RWPE2 (cell line): Measurements from ENCODE around the gene MRPS10.

Experiments used
- ATAC-seq: fragments of 200-7000 bp; cut with Tn5 transposase; 3 replicates; pipeline ENCODE4 v1.9.1; 2021; ENCODE audit warnings: low read depth
- DNase-seq: peaks from one replicate; pipeline ENCODE4 v3.0.0-alpha.2; 2020; ENCODE audit warnings: low spot score
- H3K27ac ChIP-seq: fragments of 450-650 bp; 2 replicates; pipeline ENCODE4 v1.5.1; 2017; ENCODE audit warnings: mild to moderate bottlenecking; ENCODE audit not compliant: poor library complexity, severe bottlenecking
- H3K27me3 ChIP-seq: fragments of 250-450 bp; sonication (Bioruptor Pico); 2 replicates; pipeline ENCODE4 v1.5.1; 2021; ENCODE audit warnings: mild to moderate bottlenecking, moderate library complexity; ENCODE audit not compliant: insufficient read depth, poor library complexity, severe bottlenecking
- H3K36me3 ChIP-seq: fragments of 250-450 bp; sonication (Bioruptor Pico); 2 replicates; pipeline ENCODE4 v1.5.1; 2020; ENCODE audit warnings: low read depth, mild to moderate bottlenecking, moderate library complexity
- H3K4me1 ChIP-seq: fragments of 250-450 bp; sonication (Bioruptor Pico); 2 replicates; pipeline ENCODE4 v1.5.1; 2021; ENCODE audit warnings: mild to moderate bottlenecking, moderate library complexity; ENCODE audit not compliant: insufficient read depth, poor library complexity, severe bottlenecking
- H3K4me3 ChIP-seq: fragments of 250-450 bp; sonication (Bioruptor Pico); 2 replicates; pipeline ENCODE4 v1.5.1; 2021; ENCODE audit warnings: mild to moderate bottlenecking, moderate library complexity; ENCODE audit not compliant: severe bottlenecking
- H3K9me3 ChIP-seq: fragments of 250-450 bp; sonication (Bioruptor Pico); 2 replicates; pipeline ENCODE4 v1.5.1; 2021; ENCODE audit warnings: mild to moderate bottlenecking, moderate library complexity; ENCODE audit not compliant: severe bottlenecking
- CTCF ChIP-seq: fragments of 450-650 bp; IDR thresholded peaks from one replicate; pipeline ENCODE4 v1.5.1; 2017; ENCODE audit warnings: mild to moderate bottlenecking, moderate library complexity; ENCODE audit not compliant: poor library complexity, severe bottlenecking

The MRPS10 gene

GRCh38 chr6:42259286-42259685 is 41.6 kb upstream of the MRPS10 start:
- no peak for ATAC-seq
- no peak for TF ChIP-seq CTCF
- no peak overlapping the region for H3K4me3 ChIP-seq
- H3K36me3 ChIP-seq, result peaks cover 57% of the 10 kb centered on the region
- no peak overlapping the region for H3K27ac ChIP-seq
- H3K27me3 ChIP-seq, result no peaks in the 10 kb centered on the region
- H3K4me1 ChIP-seq, result no peaks in the 10 kb centered on the region
- no peak for DNase-seq
- no peaks in the 10 kb centered on the region for H3K9me3 ChIP-seq

- no peak for TF ChIP-seq CTCF
- no peaks in the 10 kb centered on the region for H3K27me3 ChIP-seq
- ATAC-seq (no peak), DNase-seq (no peak)
- peaks cover 51% of the 10 kb centered on the region for H3K36me3 ChIP-seq
- no peaks in the 10 kb centered on the region for H3K4me1 ChIP-seq
- H3K4me3 ChIP-seq, result no peak overlapping the region
- H3K9me3 ChIP-seq, result no peaks in the 10 kb centered on the region
- no peak overlapping the region for H3K27ac ChIP-seq
These were observed 40.0 kb upstream of the MRPS10 start for GRCh38 chr6:42257614-42258013.

GRCh38 chr6:42257063-42257462 is 39.4 kb upstream of the MRPS10 start:
- H3K27ac ChIP-seq, result no peak overlapping the region

GRCh38 chr6:42255050-42255449 is 37.4 kb upstream of the MRPS10 start:
- Histone ChIP-seq H3K9me3 (no peaks in the 10 kb centered on the region), H3K27ac (no peak overlapping the region), H3K4me3 (no peak overlapping the region), H3K4me1 (peaks cover 7% of the 10 kb centered on the region), H3K36me3 (peaks cover 47% of the 10 kb centered on the region), H3K27me3 (no peaks in the 10 kb centered on the region)
- DNase-seq (no peak), ATAC-seq (no peak)
- no peak for TF ChIP-seq CTCF

More at GRCh38 chr6:42257063-42257462, 39.4 kb upstream of the MRPS10 start:
- DNase-seq, result no peak
- H3K4me3 ChIP-seq, result no peak overlapping the region
- H3K27me3 ChIP-seq, result no peaks in the 10 kb centered on the region
- TF ChIP-seq CTCF, result no peak
- H3K36me3 ChIP-seq, result peaks cover 51% of the 10 kb centered on the region
- H3K9me3 ChIP-seq, result no peaks in the 10 kb centered on the region
- peaks cover 5% of the 10 kb centered on the region for H3K4me1 ChIP-seq
- no peak for ATAC-seq

- no peak for ATAC-seq
- Histone ChIP-seq H3K4me3 (no peak overlapping the region), H3K27me3 (no peaks in the 10 kb centered on the region), H3K27ac (no peak overlapping the region), H3K9me3 (no peaks in the 10 kb centered on the region), H3K4me1 (peaks cover 9% of the 10 kb centered on the region), H3K36me3 (peaks cover 46% of the 10 kb centered on the region)
- no peak for TF ChIP-seq CTCF
- DNase-seq, result no peak
These were observed 36.8 kb upstream of the MRPS10 start for GRCh38 chr6:42254505-42254904.
